Stomach (tissue), 9 donors: Measurements from ENCODE around the gene TSHR. TPM values are rescaled to one million over a fixed set of nuclear protein-coding genes. Genes with fewer than 3 reads are reported as not detected.

Experiments used
- DNase-seq, 2 donors: peaks; one replicate each; pipeline versions ENCODE4 v3.0.0 to v3.0.0-alpha.2; 2013 to 2019
- H3K27ac ChIP-seq, 5 donors: fragments of 200-600 bp in 4 of 5; sonication (generic) in 4 of 5; one replicate each; pipeline ENCODE4 v1.5.1; 2013 to 2019; ENCODE audit warnings: mild to moderate bottlenecking in 1 of 5, moderate library complexity in 1 of 5
- H3K27me3 ChIP-seq, 3 donors: fragments of 200-600 bp; sonication (generic); one replicate each; pipeline ENCODE4 v1.5.1; 2017 to 2019; ENCODE audit warnings: mixed run types in 1 of 3
- H3K36me3 ChIP-seq, 4 donors: fragments of 200-600 bp; sonication (generic); 1 replicate in 3 of 4; 2 replicates in 1 of 4; pipeline ENCODE4 v1.5.1; 2016 to 2019
- H3K4me1 ChIP-seq, 4 donors: fragments of 200-600 bp; sonication (generic); one replicate each; pipeline ENCODE4 v1.5.1; 2016 to 2019
- H3K4me3 ChIP-seq, 4 donors: fragments of 200-600 bp; sonication (generic) in 3 of 4; one replicate each; pipeline ENCODE4 v1.5.1; 2016 to 2019; ENCODE audit warnings: mild to moderate bottlenecking in 1 of 4
- H3K9me3 ChIP-seq, 4 donors: fragments of 200-600 bp; sonication (generic); one replicate each; pipeline ENCODE4 v1.5.1; 2016 to 2019
- CTCF ChIP-seq, 7 experiments: fragments of 450-650 bp in 4 of 7; fragments of 200-600 bp in 3 of 7; sonication (generic) in 3 of 7; IDR thresholded peaks; one replicate each; pipeline ENCODE4 v1.5.1; 2016 to 2019; ENCODE audit warnings: antibody characterized with exemption in 7 of 7, control low read depth in 2 of 7, mild to moderate bottlenecking in 1 of 7
- EP300 ChIP-seq: sonication (generic); formaldehyde crosslinking; IDR thresholded peaks from one replicate; pipeline ENCODE4 v1.6.1; 2017; ENCODE audit warnings: antibody characterized with exemption
- POLR2A ChIP-seq, 4 donors: fragments of 450-650 bp; IDR thresholded peaks; one replicate each; pipeline ENCODE4 v1.6.1; 2016; ENCODE audit warnings: antibody characterized with exemption in 4 of 4, control low read depth in 2 of 4, mild to moderate bottlenecking in 1 of 4, moderate library complexity in 1 of 4
- POLR2AphosphoS5 ChIP-seq, 3 donors: sonication (generic); formaldehyde crosslinking; IDR thresholded peaks; one replicate each; pipeline ENCODE4 v1.6.1; 2016; ENCODE audit warnings: antibody characterized with exemption in 3 of 3
- WGBS, 5 donors: extraction: QIAGEN DNeasy Blood & Tissue Kit in 3 of 5; methylation state at CpG; one replicate each; pipeline versions ENCODE4 v1.1.5 to v1.1.7; 2013 to 2018; 5-methylcytosine and 5-hydroxymethylcytosine counted together
- intact Hi-C: fragments of 100-400 bp; cut with DNase I; formaldehyde crosslinking; loops from one replicate; pipeline ENCODE4 v1.15.1; 2023; ENCODE audit warnings: low total_unique reads
- polyA plus RNA-seq, 3 donors: library from polyadenylated mRNA; stranded (reverse); fragments of 200-250 nt; gene quantifications; one replicate each; pipeline ENCODE4 v1.2.3, GENCODE V29; 2013
- total RNA-seq, 5 donors: library from RNA; depleted of rRNA; stranded (reverse); fragments of >200 nt; gene quantifications; one replicate each; pipeline versions ENCODE4 v1.1.0 to v1.2.3, GENCODE V29; 2014 to 2016
- donor health status: healthy with polysubstance abuse.
- donor health status: Bipolar disorder and iron deficiency.
- donor health status: healthy.

The TSHR gene
- total and polyA plus RNA-seq, 8 donors, result 0.18 to 0.46 (median 0.45) TPM; not detected in 5

GRCh38 chr14:80940146-80940545 lies 15.3 kb upstream of the TSHR start:
- Histone ChIP-seq H3K9me3 (no peaks in the 10 kb centered on the region), H3K4me1 (peaks cover 0 to 23% (median 11%) of the 10 kb centered on the region in 4 donors), H3K36me3 (no peaks in the 10 kb centered on the region), H3K4me3 (no peak overlapping the region), H3K27ac (no peak overlapping the region), H3K27me3 (no peaks in the 10 kb centered on the region)
- no peak for DNase-seq
- intact Hi-C loops, result no loop called here
- WGBS, 5 donors, result 64 to 87% (median 80%) methylated on average over 1 of the region's 1 CpG
- TF ChIP-seq POLR2AphosphoS5 (IDR thresholded peaks at IDR 0.05) (no peak), CTCF (IDR thresholded peaks at IDR 0.05) (no peak)

GRCh38 chr14:80941241-80942185 lies 13.9 kb upstream of the TSHR start, which contains the start of gene CEP128:
Gene CEP128 (minus strand): TSS chr14:80941738.
- WGBS, 5 donors, result 1 to 2% (median 1%) methylated on average over 31 to 40 of the region's 40 CpGs
- Histone ChIP-seq H3K27ac (peak within 1 kb of the TSS; percentile 12 to 74 (median 52)), H3K9me3 (no peaks in the 10 kb centered on the region), H3K36me3 (no peaks in the 10 kb centered on the region), H3K27me3 (peaks cover 0 to 1% (median 0%) of the 10 kb centered on the region in 3 donors), H3K4me1 (peaks cover 0 to 23% (median 11%) of the 10 kb centered on the region in 4 donors), H3K4me3 (peak within 1 kb of the TSS; percentile 74 to 88 (median 76))
- intact Hi-C loops, result no loop called here
- TF ChIP-seq POLR2A (IDR thresholded peaks at IDR 0.05) (no peak), CTCF (IDR thresholded peaks at IDR 0.05) (peak in 1 of 7 experiments; percentile 15), POLR2AphosphoS5 (IDR thresholded peaks at IDR 0.05) (peak; percentile 35 to 85 (median 45)), EP300 (no peak)
- DNase-seq, result peak; percentile 93 to 99

GRCh38 chr14:80942191-80942600 lies 13.2 kb upstream of the TSHR start:
- H3K4me1 ChIP-seq, result peaks cover 0 to 23% (median 11%) of the 10 kb centered on the region in 4 donors
- DNase-seq, result no peak
- WGBS, 5 donors, result 24 to 38% (median 28%) methylated on average over 5 of the region's 5 CpGs
- intact Hi-C loops, result no loop called here
- H3K9me3 ChIP-seq, result no peaks in the 10 kb centered on the region
- H3K36me3 ChIP-seq, result no peaks in the 10 kb centered on the region
- peak overlapping the region; percentile 74 to 88 (median 76) for H3K4me3 ChIP-seq
- H3K27ac ChIP-seq, result peak overlapping the region in 4 of 5 donors; percentile 39 to 74 (median 62)
- no peak for TF ChIP-seq CTCF (IDR thresholded peaks at IDR 0.05)
- no peak for TF ChIP-seq POLR2A (IDR thresholded peaks at IDR 0.05)
- no peak for TF ChIP-seq EP300
- TF ChIP-seq POLR2AphosphoS5 (IDR thresholded peaks at IDR 0.05), result no peak
- H3K27me3 ChIP-seq, result peaks cover 0 to 4% (median 0%) of the 10 kb centered on the region in 3 donors

GRCh38 chr14:80944861-80945617 lies 10.4 kb upstream of the TSHR start:
- Histone ChIP-seq H3K4me1 (peaks cover 0 to 22% (median 11%) of the 10 kb centered on the region in 4 donors), H3K27me3 (peaks cover 0 to 10% (median 0%) of the 10 kb centered on the region in 3 donors), H3K27ac (no peak overlapping the region), H3K36me3 (no peaks in the 10 kb centered on the region), H3K4me3 (no peak overlapping the region), H3K9me3 (no peaks in the 10 kb centered on the region)
- no peak for DNase-seq
- intact Hi-C loops, result no loop called here
- WGBS, 5 donors, result 83 to 89% (median 86%) methylated on average over 5 of the region's 5 CpGs
- TF ChIP-seq POLR2AphosphoS5 (IDR thresholded peaks at IDR 0.05) (no peak), CTCF (IDR thresholded peaks at IDR 0.05) (no peak), EP300 (no peak), POLR2A (IDR thresholded peaks at IDR 0.05) (no peak)
